ENCODE measurements around the gene ME3.
"Not testable (repeated sequence)": the region's sequence is repeated elsewhere in the genome, so short reads cannot be mapped to it uniquely, and the experiment has no call there.

Gene ME3

DNA sequence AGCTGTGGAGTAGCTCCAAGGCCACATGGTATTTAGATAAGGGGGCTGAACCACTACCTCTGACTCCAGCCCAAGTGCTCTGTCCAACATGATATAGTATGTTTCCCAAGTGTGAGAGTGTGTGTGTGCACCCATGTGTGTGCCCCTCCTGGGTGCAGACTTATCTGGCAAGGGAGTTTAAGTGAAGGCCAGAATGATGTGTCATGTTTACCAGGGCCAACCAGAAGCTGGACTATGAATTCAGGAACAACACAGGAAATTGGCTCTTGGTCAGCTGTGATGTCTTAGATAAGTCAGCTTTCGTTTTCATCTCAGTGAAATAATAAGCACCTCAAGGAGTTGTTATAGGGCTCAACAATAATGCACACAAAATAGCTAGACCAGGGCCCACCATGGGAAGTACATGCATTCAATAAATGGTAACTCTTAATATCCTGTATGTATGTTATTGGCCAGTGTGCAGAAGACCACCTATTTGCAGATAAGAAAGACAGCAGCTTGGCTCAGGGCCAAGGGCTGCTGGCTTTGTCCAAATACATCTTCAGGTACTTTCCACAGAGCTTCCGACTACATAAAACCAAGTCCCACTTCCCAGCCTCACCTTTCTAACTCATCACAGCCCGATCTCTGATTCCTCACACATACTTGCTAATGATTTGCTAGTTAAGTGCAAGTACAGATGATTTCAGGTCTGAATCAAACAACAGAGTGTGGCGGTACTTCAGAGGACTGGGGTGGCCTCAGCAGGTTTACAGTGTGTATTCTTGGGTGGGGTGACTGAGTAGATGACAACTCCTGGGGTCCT, 120.9 kb downstream of the ME3 start:
- no peak for DNase-seq

- no peak for DNase-seq
Observed at GRCh38 chr11:86550757-86551156, 121.7 kb downstream of the ME3 start.

GRCh38 chr11:86548271-86548917, 124.0 kb downstream of the ME3 start:
- DNase-seq = no peak

DNA sequence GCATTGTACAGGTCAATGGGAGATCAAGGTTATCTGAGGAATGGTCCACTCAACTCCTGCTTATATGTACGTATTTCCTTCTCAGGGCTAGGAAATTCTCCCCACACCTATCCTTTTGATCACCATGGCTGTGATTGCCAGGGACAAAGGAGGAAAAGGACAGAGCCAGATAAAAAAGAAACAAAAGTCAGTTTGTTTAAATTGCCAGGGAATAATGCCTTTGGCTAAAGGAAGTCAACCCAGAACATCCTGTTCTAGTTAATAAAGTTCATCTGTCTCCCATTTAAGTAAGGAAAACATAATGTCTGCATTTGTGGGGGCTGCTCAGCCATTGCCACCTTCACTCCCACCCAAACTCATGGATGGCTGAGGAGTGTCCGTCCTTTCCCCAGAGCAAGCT, 124.7 kb downstream of the ME3 start:
- no peak for DNase-seq

DNA sequence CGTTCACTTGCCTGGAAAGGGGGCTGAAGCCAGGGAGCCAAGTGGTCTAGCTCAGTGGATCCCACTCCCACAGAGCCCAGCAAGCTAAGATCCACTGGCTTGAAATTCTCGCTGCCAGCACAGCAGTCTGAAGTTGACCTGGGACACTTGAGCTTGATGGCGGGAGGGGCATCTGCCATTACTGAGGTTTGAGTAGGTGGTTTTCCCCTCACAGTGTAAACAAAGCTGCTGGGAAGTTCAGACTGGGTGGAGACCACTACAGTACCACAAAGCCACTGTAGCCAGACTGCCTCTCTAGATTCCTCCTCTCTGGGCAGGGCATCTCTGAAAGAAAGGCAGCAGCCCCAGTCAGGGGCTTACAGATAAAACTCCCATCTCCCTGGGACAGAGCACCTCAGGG, 131.1 kb downstream of the ME3 start:
- not testable (repeated sequence) for DNase-seq

DNA sequence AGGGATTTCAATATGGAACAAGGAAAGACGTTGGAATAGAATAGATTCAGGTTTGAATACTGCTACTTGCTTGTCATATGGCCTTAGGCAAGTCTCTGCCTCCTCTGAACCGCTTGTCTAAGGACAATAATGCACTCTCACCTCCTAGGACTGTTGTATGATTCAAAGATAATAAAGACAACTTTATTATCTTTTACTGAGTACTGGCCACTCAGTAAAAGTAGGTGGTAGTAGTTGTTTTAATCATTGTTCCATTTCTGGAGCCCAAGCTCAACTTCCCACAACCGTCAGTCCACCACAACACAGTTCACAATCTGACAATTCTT, 134.2 kb downstream of the ME3 start:
- DNase-seq = no peak

- peak; percentile 41 for DNase-seq
Observed at GRCh38 chr11:86537541-86538222, 134.7 kb downstream of the ME3 start.

DNA sequence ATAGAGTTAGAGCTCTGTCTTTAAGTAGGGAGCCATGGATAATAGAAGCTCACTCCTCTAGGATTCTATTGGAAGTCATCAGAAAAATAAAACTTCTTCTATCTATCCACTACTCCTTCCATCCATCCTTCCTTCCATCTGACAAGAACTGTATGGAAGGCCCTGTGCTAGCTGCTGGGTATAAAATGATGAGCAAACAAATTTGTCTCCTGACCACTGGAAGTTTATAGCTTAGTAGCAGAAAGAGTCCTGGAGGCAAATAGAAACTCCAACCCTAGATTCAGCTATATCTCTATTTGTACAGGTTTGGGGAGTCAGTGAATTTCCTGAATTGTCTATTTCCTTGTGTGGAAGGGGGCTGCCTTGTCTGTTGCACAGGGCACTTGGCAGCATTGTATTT, 136.6 kb downstream of the ME3 start:
- no peak for DNase-seq

DNA sequence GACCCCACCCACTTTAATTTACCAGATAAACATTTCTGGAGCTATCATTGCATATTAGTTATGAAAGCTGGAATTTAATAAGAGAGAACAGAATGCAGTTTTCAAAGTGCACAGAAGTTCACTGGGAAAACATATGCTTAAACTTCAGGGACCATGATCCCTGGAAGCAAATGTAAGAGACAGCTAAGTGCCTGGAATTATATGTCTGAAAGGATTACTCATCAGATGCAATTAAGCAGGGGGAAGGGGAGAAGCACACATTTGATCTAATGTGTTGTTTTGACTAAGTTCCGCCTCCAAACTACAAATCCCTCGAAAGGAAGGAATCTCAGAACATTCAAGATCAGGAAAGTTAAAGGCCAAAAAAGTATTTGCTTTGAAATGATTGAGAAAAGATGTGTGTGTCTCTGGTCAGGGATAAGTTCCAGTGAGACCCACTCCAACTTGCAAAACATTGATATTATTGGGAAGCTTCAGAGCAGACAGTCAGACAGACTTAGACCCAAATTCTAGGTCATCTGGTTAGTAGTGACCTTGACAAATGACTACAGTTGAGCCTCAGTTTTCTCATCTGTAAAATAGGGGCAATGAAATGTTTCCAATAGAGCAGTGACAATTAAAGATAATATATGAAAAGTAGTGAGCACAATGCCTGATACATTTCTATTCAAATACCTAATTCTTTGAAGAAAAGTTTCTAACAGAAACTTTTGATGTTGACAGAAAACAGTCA, 147.6 kb downstream of the ME3 start:
- DNase-seq = no peak

DNA sequence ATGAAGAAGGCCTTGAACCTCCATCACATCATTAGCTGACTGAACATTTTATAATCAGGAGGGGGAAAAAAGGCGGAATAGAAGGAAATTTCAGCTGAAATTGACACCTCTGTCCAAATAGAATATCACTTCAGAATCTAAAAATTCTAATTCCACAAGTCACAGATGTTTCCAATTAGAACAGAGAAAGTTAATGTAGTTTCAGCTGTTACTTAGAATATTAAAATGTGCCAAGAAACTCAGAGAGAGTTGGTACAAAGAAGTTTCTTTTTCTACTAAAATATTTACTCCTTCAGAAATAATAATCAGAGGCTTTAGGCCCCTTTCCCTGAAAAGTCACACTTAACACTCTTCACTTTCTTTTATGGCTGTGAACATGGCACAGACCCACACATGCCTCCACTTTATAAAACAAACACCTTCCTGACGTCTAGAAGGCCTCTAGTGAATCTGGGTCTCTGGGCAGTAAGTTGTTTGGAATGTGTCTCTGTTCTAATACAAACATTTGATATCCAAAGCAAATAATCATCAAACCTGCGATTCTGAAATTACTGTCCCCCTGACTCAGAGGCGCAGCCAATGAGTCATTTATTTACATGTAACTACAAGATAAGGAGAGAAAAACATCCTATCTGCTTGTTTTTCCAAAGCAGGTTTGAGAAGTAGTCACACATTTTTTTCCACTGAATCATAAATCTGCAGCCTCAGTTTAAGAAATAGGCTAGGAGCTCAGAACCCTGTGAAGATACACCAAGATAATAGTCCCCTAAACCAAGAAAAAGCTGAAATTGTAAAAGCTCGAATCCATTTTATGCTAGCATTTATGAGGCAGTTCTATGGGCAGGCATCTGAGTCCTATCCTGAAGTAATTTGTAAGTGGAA, 148.4 kb downstream of the ME3 start:
- no peak for DNase-seq

DNA sequence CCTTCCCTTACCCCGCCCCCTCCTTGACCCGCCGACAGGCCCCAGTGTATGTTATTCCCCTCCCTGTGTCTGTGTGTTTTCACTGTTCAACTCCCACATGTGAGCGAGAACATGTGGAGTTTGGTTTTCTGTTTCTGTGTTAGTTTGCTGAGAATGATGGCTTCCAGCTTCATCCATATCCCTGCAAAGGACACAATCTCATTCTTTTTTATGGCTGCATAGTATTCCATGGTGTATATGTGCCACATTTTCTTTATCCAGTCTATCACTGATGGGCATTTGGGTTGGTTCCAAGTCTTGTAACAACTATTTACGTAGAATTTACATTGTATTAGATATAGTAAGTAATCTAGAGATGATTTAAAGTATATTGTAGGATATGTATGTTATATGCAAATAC, 149.9 kb downstream of the ME3 start:
- DNase-seq = not testable (repeated sequence)

DNA sequence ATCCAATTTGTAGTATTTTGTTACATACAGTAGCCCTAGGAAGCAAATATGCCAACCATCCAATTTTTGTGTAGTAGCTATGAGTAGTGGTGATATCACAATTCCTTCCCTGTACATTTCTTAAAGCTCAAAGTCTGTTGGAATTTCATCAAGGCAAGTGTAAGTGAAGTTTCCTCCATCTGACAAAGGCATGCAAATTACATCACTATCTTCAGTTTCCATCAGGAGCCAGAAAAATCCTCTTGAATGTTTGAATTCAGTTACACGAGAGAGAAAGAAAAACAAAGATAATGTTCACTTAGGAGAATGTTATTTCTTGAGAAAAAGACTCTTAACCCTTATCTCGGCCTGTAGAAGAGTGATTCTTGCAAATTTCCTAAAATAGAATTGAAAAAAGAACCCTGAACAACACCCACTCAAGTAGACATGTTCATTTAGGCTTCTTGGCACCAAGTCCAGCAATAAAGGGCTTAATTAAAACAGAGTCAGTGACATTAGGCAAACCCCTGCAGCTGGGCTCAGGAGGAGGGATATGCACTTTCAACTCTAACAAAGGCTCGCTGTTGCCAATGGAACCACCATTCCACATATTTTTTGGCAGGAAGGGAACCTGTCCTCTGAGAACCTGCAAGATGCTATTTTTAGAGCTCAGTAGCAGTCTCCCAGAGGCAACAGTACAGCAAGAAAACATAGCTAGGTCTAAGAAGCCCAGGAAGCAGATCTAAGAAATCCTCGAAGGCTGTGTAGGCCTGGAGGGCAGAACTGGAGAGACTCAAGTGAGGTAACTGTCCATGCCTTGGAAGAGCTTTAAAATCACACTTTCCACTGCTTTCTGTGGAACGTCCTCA, 153.1 kb downstream of the ME3 start:
- DNase-seq = peak; percentile 43

- DNase-seq = no peak
Observed at GRCh38 chr11:86518211-86518610, 154.2 kb downstream of the ME3 start.

DNA sequence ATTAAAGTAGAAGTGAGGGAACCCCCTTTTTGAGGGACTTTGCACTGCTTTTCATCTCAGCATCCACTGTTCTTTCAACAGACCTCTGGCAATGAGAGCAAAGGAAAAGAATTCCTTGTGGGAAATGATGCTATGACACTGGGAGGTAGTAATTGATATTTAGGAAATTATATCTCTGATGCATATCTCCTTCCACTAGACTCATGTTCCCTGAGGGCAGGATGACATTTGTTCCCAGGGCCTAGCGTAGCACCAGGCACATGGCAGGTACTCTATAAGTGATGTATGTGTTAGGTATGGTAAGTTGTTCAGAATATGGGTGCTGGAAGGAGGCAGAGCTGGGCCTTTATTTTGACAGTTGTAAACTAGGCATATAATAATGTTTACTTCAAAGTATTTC, 154.9 kb downstream of the ME3 start:
- DNase-seq = no peak

DNA sequence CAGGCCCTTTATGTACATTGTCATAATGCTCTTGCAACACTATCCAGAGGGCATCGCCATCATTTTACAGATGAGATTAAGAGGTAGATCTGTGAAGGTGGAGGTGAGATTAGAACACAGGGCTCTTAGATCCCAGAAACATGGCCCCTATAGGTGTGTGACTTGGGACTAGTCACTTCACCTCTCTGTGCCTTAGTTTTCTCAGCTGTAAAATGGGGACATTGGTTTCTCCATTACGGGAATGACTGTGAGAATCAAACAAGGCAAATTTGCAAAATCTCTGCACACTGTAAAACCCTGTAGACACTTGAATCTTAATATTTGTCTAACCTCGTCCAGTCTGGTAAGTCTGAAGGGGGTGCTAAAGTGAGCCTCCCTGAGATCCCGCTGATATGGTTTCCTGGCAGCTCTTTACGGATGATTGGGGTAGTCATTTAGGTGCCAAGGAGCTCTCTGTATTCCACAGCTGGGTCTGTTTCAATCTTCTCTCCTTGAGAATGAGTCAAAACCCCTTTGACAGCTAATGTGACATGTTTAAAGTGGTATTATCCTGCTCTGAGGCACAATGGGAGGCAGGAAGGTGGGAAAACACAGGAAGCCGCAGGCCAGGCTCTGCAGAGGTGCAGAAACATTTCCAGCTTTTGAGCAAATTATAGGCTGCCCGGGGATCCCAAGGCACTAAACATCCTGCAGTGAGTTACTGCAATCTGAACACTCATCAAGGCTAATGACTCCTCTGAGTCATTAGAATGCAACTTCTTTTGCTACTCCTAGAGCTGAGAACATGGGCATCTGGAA, 156.9 kb downstream of the ME3 start:
- DNase-seq = no peak

- no peak for DNase-seq
Observed at GRCh38 chr11:86514453-86514852, 158.0 kb downstream of the ME3 start.

- DNase-seq = no peak
Observed at GRCh38 chr11:86513746-86514373, 158.6 kb downstream of the ME3 start.

- no peak for DNase-seq
Observed at GRCh38 chr11:86513138-86513537, 159.3 kb downstream of the ME3 start.

GRCh38 chr11:86511086-86511551, 161.3 kb downstream of the ME3 start:
- DNase-seq = no peak

DNA sequence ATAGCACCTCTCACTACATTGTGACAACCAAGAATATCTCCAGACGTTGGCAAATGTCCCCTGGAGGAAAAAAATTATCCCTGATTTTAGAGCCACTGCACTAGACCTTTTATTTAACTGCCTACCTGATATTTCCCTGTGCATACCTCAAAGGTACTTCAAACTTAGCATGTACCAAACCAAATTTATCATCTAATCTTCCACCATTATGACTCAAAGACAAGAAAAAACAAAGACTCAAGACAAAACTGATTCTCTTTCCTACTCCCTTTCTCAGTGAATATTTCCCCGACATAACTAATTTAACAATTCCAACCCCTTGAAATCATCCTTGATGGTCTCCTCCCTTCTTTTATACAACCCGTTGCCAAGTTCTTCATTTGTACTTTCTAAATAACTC, 161.7 kb downstream of the ME3 start:
- no peak for DNase-seq
